ENCODE data around the gene CPA2. TPM values are rescaled to one million over a fixed set of nuclear protein-coding genes. Genes with fewer than 3 reads are reported as not detected.

Gene CPA2
- total RNA-seq = not detected

GRCh38 chr7:130266258-130266960, at the start of gene CPA2:
Gene CPA2, plus strand, starts transcription at chr7:130266863. Its CDS starts 19 bp downstream, at chr7:130266882.
- no peak for TF ChIP-seq CTCF (IDR thresholded peaks at IDR 0.05)
- Mint-ChIP-seq H3K27me3 (no peaks in the 10 kb centered on the region), H3K9me3 (no peaks in the 10 kb centered on the region), H3K4me1 (ENCODE audit: low read depth) (peaks cover 4% of the 10 kb centered on the region), H3K4me3 (no peak within 1 kb of the TSS), H3K36me3 (ENCODE audit: low read depth) (no peaks in the 10 kb centered on the region), H3K27ac (no peak within 1 kb of the TSS)
- POLR2A ChIA-PET = no interaction called here
- DNase-seq = no peak
- CTCF ChIA-PET = no interaction called here
- intact Hi-C loops (cut with micrococcal nuclease) = no loop called here
- no peak for ATAC-seq

- ATAC-seq (no peak), DNase-seq (no peak)
- intact Hi-C loops (cut with micrococcal nuclease) = no loop called here
- H3K27me3 Mint-ChIP-seq = peaks cover 5% of the 10 kb centered on the region
- H3K36me3 Mint-ChIP-seq (ENCODE audit: low read depth) = no peaks in the 10 kb centered on the region
- ChIA-PET POLR2A (no interaction called here), CTCF (interaction anchor here (1.2 kb wide), 1 partner anchor 79 kb away, joined by 3 read pairs; no protein-coding TSS in a partner anchor)
- H3K9me3 Mint-ChIP-seq = no peaks in the 10 kb centered on the region
- H3K4me1 Mint-ChIP-seq (ENCODE audit: low read depth) = no peaks in the 10 kb centered on the region
- no peak for TF ChIP-seq CTCF (IDR thresholded peaks at IDR 0.05)
- no peak overlapping the region for H3K4me3 Mint-ChIP-seq
- H3K27ac Mint-ChIP-seq = no peak overlapping the region
These were observed 47.6 kb upstream of the CPA2 start for GRCh38 chr7:130218806-130219620.

- no peaks in the 10 kb centered on the region for H3K36me3 Mint-ChIP-seq (ENCODE audit: low read depth)
- no peak for DNase-seq
- ChIA-PET POLR2A (no interaction called here), CTCF (no interaction called here)
- H3K27ac Mint-ChIP-seq = no peak overlapping the region
- H3K4me3 Mint-ChIP-seq = no peak overlapping the region
- H3K4me1 Mint-ChIP-seq (ENCODE audit: low read depth) = no peaks in the 10 kb centered on the region
- intact Hi-C loops (cut with micrococcal nuclease) = no loop called here
- H3K27me3 Mint-ChIP-seq = no peaks in the 10 kb centered on the region
- no peaks in the 10 kb centered on the region for H3K9me3 Mint-ChIP-seq
- TF ChIP-seq CTCF (IDR thresholded peaks at IDR 0.05) = no peak
- ATAC-seq = no peak
These were observed 46.8 kb upstream of the CPA2 start for GRCh38 chr7:130219871-130220270.

- CTCF ChIA-PET = no interaction called here
- TF ChIP-seq CTCF (IDR thresholded peaks at IDR 0.05) = no peak
- no peaks in the 10 kb centered on the region for H3K9me3 Mint-ChIP-seq
- intact Hi-C loops (cut with micrococcal nuclease) = no loop called here
- no peak for DNase-seq
- H3K36me3 Mint-ChIP-seq (ENCODE audit: low read depth) = no peaks in the 10 kb centered on the region
- no peak overlapping the region for H3K4me3 Mint-ChIP-seq
- H3K27ac Mint-ChIP-seq = no peak overlapping the region
- no peak for ATAC-seq
- no peaks in the 10 kb centered on the region for H3K4me1 Mint-ChIP-seq (ENCODE audit: low read depth)
- H3K27me3 Mint-ChIP-seq = no peaks in the 10 kb centered on the region
- POLR2A ChIA-PET = no interaction called here
These were observed 44.9 kb upstream of the CPA2 start for GRCh38 chr7:130221746-130222145.

GRCh38 chr7:130223646-130224045, 43.0 kb upstream of the CPA2 start:
- intact Hi-C loops (cut with micrococcal nuclease) = no loop called here
- no peaks in the 10 kb centered on the region for H3K4me1 Mint-ChIP-seq (ENCODE audit: low read depth)
- H3K36me3 Mint-ChIP-seq (ENCODE audit: low read depth) = no peaks in the 10 kb centered on the region
- DNase-seq (no peak), ATAC-seq (no peak)
- TF ChIP-seq CTCF (IDR thresholded peaks at IDR 0.05) = no peak
- no peak overlapping the region for H3K27ac Mint-ChIP-seq
- no peaks in the 10 kb centered on the region for H3K27me3 Mint-ChIP-seq
- CTCF ChIA-PET = no interaction called here
- no peaks in the 10 kb centered on the region for H3K9me3 Mint-ChIP-seq
- POLR2A ChIA-PET = no interaction called here
- H3K4me3 Mint-ChIP-seq = no peak overlapping the region

Measured in activated CD8-positive, alpha-beta T cell treated with anti-CD3 and anti-CD28 coated beads for 36 hours (primary cell).